Dedifferentiated amniotic fluid mesenchymal stem cell (primary cell): ENCODE measurements around the gene PDZK1IP1.

Experiments used
- DNase-seq: peaks from one replicate; pipeline ENCODE4 v3.0.0-alpha.2; 2016; ENCODE audit errors: extremely low spot score

PDZK1IP1 gene

GRCh38 chr1:47137925-47138615 is 51.8 kb downstream of the PDZK1IP1 start:
- DNase-seq = no peak

- no peak for DNase-seq
Measured at GRCh38 chr1:47137198-47137597, 52.6 kb downstream of the PDZK1IP1 start, which contains the start of gene CYP4A22. TSS of gene CYP4A22 (plus strand) at chr1:47137441. CDS start at chr1:47137486, 45 bp downstream.
